NCI-H1105 treated with DMSO at 0.1 percent for 48 hours (cell line): ENCODE measurements around the gene ANO1.

ENCODE experiments used
- DNase-seq: peaks from one replicate; lab custom pipeline; 2025; lab: John Stamatoyannopoulos, UW

The ANO1 gene

DNA sequence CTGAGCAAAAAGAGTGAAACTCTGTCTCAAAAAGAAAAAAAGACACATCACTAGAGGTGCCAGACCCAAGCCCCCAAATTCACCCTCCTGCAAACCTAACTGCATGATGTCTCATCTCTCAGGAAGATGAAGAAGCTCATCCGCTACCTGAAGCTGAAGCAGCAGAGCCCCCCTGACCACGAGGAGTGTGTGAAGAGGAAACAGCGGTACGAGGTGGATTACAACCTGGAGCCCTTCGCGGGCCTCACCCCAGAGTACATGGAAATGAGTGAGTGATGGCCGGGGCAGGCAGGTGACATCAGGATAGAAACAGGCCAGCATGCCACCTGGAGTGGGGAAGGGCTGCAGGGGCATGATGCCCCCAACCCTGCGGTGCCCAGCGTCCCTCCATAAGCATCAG is 89.0 kb downstream of the ANO1 start:
- DNase-seq: no peak

- no peak for DNase-seq
Observed at GRCh38 chr11:70167723-70168404, 89.7 kb downstream of the ANO1 start.

GRCh38 chr11:70168405-70168754 is 90.3 kb downstream of the ANO1 start:
- DNase-seq: no peak

GRCh38 chr11:70169127-70169526 is 91.0 kb downstream of the ANO1 start:
- DNase-seq: no peak

- DNase-seq: no peak
Observed at GRCh38 chr11:70169632-70170031, 91.5 kb downstream of the ANO1 start.

- no peak for DNase-seq
Observed at GRCh38 chr11:70170596-70171210, 92.6 kb downstream of the ANO1 start.

DNA sequence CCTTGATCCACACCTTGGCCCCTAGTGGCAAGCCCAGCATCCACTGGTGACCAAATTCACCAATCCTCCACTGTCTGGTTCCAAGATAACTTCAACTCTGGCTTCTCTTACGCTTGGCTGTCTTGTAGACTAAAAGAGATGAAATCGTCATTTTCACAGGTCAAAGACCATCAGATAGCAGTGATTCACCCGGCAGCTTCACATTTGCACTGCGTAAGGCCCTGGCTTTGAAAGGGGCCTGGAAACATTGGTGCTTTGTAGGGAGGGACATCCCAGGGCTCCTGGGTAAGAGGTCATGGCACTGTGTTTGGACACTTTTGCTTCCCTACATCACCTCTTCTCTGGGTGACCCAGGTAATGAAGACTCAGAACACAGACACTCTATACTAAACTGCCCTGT is 94.9 kb downstream of the ANO1 start:
- no peak for DNase-seq

DNA sequence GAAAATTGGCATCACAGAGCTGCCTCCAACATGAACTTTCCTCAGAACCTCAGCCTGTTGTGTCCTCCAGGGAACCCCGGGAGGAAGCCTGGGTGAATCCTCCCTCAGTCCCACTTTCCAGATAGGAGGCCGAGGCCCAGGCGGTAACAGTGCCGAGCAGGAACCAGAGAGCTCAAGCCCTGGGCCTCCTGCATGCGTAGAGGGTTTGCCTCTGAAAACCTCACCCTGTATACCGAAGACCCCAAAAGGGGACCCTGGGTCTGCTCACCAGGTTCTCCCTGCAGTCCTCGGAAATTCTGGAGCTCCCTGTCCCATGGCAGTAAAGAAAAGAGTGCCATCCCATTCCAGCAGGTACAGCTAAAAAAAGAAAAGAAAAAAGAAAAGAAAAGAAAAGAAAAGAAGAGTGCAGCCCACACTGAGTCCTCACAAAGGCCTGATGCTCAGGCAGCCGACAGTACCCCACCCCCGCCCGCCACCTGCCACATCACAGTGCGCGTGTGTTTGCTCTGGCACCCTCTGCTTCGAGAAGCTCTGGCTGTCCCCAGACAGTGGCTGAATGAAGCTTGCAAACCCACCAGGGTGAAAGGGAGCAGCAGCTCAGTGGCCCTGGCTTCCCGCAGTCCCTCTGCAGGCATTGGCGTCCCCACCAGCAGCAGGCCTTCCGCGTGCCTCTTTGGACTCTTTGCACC is 96.6 kb downstream of the ANO1 start:
- no peak for DNase-seq

- no peak for DNase-seq
Observed at GRCh38 chr11:70175236-70175698, 97.2 kb downstream of the ANO1 start.

GRCh38 chr11:70176940-70177689 is 99.0 kb downstream of the ANO1 start:
- DNase-seq: no peak

GRCh38 chr11:70180906-70181305 is 102.8 kb downstream of the ANO1 start:
- DNase-seq: no peak

- no peak for DNase-seq
Observed at GRCh38 chr11:70182266-70182665, 104.1 kb downstream of the ANO1 start.

GRCh38 chr11:70183032-70183431 is 104.9 kb downstream of the ANO1 start:
- DNase-seq: no peak

- DNase-seq: no peak
Observed at GRCh38 chr11:70183483-70184176, 105.5 kb downstream of the ANO1 start.

DNA sequence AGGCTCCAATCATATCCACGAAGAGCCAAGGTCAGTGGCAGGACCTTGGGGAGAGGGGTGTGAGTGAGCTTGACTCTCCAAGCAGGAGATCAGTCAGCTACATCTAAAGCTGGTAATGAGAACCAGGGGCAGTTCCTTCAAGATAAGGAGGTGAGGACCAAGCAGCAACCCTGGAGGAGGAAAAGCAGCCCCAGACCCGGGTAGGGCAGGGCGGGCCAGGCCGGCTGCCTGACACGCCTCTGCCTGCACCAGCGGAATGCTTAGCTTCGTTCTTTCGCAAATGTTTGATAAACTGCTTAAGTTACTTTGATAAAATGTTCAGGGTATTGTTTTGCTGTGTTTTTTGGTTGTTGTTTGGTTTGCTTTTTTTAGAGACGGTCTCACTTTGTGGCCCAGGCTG is 106.3 kb downstream of the ANO1 start:
- no peak for DNase-seq

DNA sequence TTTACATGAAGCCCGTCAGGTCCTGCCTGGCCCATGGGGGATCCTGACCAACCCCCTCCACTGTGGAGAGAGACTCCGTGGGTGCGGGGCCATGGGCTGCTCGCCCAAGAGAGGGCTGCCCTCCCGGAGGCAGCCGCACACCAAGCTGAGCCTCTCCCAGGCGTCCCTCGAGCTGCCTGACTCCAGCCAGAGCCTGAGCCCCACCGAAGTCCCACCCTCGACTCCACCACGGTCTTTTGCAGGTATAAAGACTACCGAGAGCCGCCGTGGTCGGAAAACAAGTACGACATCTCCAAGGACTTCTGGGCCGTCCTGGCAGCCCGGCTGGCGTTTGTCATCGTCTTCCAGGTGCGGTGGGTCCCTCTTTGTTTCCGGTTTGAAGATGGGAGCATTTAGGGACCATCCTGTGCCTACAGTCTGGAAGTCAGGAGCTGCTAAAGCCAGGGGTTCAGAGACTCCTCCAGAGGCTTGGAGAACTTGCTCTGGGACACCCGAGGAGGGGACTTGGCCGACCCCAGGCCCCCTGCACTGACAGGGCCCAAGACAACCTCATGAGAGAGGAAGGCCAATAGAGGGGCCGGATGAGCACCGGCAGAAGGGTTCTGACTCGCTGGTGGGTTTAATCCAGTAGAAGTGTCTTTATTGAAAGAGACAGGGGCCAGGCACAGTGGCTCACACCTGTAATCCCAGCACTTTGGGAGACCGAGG is 107.4 kb downstream of the ANO1 start:
- no peak for DNase-seq

DNA sequence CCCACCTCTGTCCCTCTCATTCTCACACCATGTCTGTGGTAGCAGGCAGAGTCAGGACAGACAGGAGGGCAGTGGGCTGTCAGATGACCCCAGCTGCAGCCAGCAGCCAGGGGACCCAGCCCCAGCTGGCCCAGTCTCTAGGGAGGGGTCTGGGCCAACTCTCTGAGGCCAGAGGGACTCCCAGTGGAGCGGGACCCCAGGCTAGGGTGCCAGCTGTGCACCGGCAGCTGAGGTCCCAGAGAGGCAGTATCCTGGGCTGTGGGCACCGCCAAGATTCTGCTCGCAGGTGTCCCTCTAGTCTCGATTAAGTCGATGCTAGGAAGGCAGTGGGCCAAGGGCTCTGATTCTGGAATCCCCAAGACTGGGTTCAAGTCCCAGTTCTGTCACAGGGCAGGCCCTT is 108.3 kb downstream of the ANO1 start:
- DNase-seq: no peak

DNA sequence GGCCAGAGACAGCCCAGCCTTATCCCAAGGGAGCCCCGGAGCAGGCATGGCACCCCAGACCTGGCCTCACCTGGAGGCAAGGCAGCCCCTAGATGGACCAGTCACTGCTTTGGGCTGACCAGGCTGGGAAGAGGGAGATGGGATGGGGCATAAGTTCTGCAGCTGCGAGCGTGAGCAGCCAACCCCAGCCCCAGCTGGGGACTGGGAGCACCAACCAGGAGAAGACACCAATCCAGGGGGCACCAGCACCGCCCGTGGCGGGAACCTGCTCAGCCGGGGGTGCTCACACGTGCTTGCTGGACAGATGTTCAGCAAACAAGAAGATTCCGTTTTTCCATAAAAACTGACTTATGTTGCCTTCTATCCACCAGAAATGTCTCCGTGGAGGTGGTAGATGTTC is 108.8 kb downstream of the ANO1 start:
- no peak for DNase-seq

DNA sequence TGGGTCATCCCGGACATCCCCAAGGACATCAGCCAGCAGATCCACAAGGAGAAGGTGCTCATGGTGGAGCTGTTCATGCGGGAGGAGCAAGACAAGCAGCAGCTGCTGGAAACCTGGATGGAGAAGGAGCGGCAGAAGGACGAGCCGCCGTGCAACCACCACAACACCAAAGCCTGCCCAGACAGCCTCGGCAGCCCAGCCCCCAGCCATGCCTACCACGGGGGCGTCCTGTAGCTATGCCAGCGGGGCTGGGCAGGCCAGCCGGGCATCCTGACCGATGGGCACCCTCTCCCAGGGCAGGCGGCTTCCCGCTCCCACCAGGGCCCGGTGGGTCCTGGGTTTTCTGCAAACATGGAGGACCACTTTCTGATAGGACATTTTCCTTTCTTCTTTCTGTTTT is 109.7 kb downstream of the ANO1 start:
- no peak for DNase-seq

DNA sequence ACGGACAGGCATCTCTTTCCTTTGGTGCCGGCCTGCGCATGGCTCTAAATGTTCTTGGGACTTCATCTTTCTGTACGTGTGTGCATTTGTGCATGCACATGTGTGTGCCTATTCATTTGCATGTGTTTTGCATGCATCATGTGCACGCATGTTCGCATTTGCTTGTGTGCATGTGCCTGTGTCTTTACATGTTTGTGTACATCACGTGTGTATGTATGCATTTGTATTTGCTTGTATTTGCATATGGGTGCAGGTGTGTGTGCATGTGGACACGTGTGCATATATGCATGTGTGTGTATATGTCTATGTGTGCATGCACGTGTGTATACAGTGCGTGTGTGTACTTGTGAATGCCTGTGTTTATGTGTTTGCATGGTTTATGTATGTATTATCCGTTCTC is 111.5 kb downstream of the ANO1 start:
- DNase-seq: no peak

- peak; percentile 42 for DNase-seq
Observed at GRCh38 chr11:70191495-70192140, 113.5 kb downstream of the ANO1 start.
